Measurements from ENCODE around the gene ZNF609. TPM values are rescaled to one million over a fixed set of nuclear protein-coding genes. Genes with fewer than 3 reads are reported as not detected.

Gene ZNF609
- total and polyA plus RNA-seq, 11 donors, result 5.8 to 24.5 (median 15.3) TPM

GRCh38 chr15:64618540-64618939 lies 158.2 kb downstream of the ZNF609 start:
- Histone ChIP-seq H3K36me3 (peaks cover 0 to 9% (median 3%) of the 10 kb centered on the region in 9 donors), H3K9me3 (no peaks in the 10 kb centered on the region), H3K4me3 (no peak overlapping the region), H3K4me1 (peaks cover 0 to 44% (median 26%) of the 10 kb centered on the region in 12 donors), H3K27me3 (no peaks in the 10 kb centered on the region), H3K27ac (no peak overlapping the region)
- TF ChIP-seq POLR2A (IDR thresholded peaks at IDR 0.05), result no peak
- no peak for TF ChIP-seq CTCF (IDR thresholded peaks at IDR 0.05)
- 74 to 86% (median 83%) methylated on average over 11 of the region's 11 CpGs for WGBS, 4 donors
- ATAC-seq (no peak), DNase-seq (no peak)
- intact Hi-C loops (cut with DNase I), result no loop called here

GRCh38 chr15:64619880-64620839 lies 159.8 kb downstream of the ZNF609 start:
- Histone ChIP-seq H3K36me3 (peaks cover 0 to 17% (median 12%) of the 10 kb centered on the region in 9 donors), H3K4me3 (no peak overlapping the region), H3K4me1 (peaks cover 0 to 49% (median 26%) of the 10 kb centered on the region in 12 donors), H3K27me3 (no peaks in the 10 kb centered on the region), H3K9me3 (no peaks in the 10 kb centered on the region), H3K27ac (no peak overlapping the region)
- 69 to 82% (median 80%) methylated on average over 1 of the region's 1 CpG for WGBS, 4 donors
- DNase-seq, result no peak
- no peak for ATAC-seq
- TF ChIP-seq POLR2A (IDR thresholded peaks at IDR 0.05) (no peak), CTCF (IDR thresholded peaks at IDR 0.05) (no peak)
- intact Hi-C loops (cut with DNase I), result no loop called here

GRCh38 chr15:64621056-64621455 lies 160.7 kb downstream of the ZNF609 start:
- DNase-seq, result no peak
- Histone ChIP-seq H3K4me1 (peaks cover 0 to 49% (median 26%) of the 10 kb centered on the region in 12 donors), H3K27ac (no peak overlapping the region), H3K9me3 (no peaks in the 10 kb centered on the region), H3K36me3 (peaks cover 0 to 17% (median 12%) of the 10 kb centered on the region in 9 donors), H3K27me3 (no peaks in the 10 kb centered on the region), H3K4me3 (no peak overlapping the region)
- TF ChIP-seq CTCF (IDR thresholded peaks at IDR 0.05), result no peak
- TF ChIP-seq POLR2A (IDR thresholded peaks at IDR 0.05), result no peak
- WGBS, 4 donors, result 91 to 98% (median 93%) methylated on average over 3 of the region's 3 CpGs
- no peak for ATAC-seq
- intact Hi-C loops (cut with DNase I), result no loop called here
